ENCODE results near the gene POFUT2.

POFUT2 gene

DNA sequence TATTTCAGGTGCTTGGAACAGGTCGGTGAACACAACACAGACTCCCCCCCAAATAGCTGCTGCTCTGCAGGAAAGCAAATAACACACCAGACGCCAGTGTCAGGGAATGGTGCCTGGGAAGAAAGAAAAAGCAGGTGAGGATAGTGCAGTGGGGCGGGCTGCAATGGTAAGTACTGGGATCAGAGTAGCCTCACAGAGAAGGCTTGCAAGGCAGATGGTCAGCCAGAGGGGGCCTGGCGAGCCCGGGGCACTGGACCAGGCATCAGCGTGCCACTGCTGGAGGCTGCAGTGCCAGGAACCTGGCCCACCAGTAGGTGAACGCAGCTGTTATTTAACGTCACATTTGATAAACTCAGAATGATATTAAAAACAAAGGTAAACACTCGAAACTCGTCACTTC lies 60.0 kb downstream of the POFUT2 start:
- no peak overlapping the region for H3K4me3 ChIP-seq (ENCODE audit: control insufficient read depth, low read depth, low read length)
- TF ChIP-seq, protein P1, sequence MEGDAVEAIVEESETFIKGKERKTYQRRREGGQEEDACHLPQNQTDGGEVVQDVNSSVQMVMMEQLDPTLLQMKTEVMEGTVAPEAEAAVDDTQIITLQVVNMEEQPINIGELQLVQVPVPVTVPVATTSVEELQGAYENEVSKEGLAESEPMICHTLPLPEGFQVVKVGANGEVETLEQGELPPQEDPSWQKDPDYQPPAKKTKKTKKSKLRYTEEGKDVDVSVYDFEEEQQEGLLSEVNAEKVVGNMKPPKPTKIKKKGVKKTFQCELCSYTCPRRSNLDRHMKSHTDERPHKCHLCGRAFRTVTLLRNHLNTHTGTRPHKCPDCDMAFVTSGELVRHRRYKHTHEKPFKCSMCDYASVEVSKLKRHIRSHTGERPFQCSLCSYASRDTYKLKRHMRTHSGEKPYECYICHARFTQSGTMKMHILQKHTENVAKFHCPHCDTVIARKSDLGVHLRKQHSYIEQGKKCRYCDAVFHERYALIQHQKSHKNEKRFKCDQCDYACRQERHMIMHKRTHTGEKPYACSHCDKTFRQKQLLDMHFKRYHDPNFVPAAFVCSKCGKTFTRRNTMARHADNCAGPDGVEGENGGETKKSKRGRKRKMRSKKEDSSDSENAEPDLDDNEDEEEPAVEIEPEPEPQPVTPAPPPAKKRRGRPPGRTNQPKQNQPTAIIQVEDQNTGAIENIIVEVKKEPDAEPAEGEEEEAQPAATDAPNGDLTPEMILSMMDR (IDR thresholded peaks at IDR 0.05; ENCODE audit: control insufficient read depth, insufficient read depth, low read depth, low read length, missing control alignments): peak; percentile 7
- DNase-seq (ENCODE audit: low read depth): no peak

GRCh38 chr21:45226540-45227326 lies 61.0 kb downstream of the POFUT2 start:
- H3K4me3 ChIP-seq (ENCODE audit: control insufficient read depth, low read depth, low read length): no peak overlapping the region
- no peak for DNase-seq (ENCODE audit: low read depth)
- TF ChIP-seq, protein P1 (IDR thresholded peaks at IDR 0.05; ENCODE audit: control insufficient read depth, insufficient read depth, low read depth, low read length, missing control alignments): no peak

- TF ChIP-seq, protein P1 (IDR thresholded peaks at IDR 0.05; ENCODE audit: control insufficient read depth, insufficient read depth, low read depth, low read length, missing control alignments): no peak
- no peak for DNase-seq (ENCODE audit: low read depth)
These were observed 61.9 kb downstream of the POFUT2 start for GRCh38 chr21:45225741-45226327.

DNA sequence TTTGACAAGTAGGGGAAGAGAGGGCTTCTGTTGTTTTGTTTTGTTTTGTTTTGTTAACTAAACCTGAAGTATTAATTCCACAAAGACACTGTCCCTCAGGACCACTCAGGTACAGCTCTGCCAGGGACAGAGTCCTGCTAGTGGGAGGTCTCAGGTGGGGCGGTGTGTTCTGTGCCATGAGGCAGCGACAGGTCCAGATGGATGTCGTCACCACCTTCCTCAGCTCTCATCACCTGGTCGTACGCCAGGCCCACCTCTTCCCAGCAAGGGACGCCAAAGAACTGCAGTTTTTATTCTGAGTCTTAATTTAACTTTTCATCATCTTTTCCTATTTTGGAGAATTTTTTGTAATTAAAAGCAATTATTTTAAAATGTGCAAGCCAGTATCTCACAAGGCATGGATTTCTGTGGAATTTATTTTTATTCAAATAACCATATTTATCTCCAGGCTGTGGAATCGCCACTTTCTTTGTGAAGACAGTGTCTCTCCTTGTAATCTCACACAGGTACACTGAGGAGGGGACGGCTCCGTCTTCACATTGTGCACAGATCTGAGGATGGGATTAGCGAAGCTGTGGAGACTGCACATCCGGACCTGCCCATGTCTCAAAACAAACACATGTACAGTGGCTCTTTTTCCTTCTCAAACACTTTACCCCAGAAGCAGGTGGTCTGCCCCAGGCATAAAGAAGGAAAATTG lies 62.5 kb downstream of the POFUT2 start:
- no peak for DNase-seq (ENCODE audit: low read depth)
- TF ChIP-seq, protein P1 (IDR thresholded peaks at IDR 0.05; ENCODE audit: control insufficient read depth, insufficient read depth, low read depth, low read length, missing control alignments): no peak
- no peak overlapping the region for H3K4me3 ChIP-seq (ENCODE audit: control insufficient read depth, low read depth, low read length)

More at GRCh38 chr21:45225741-45226327, 61.9 kb downstream of the POFUT2 start:
- no peak overlapping the region for H3K4me3 ChIP-seq (ENCODE audit: control insufficient read depth, low read depth, low read length)

DNA sequence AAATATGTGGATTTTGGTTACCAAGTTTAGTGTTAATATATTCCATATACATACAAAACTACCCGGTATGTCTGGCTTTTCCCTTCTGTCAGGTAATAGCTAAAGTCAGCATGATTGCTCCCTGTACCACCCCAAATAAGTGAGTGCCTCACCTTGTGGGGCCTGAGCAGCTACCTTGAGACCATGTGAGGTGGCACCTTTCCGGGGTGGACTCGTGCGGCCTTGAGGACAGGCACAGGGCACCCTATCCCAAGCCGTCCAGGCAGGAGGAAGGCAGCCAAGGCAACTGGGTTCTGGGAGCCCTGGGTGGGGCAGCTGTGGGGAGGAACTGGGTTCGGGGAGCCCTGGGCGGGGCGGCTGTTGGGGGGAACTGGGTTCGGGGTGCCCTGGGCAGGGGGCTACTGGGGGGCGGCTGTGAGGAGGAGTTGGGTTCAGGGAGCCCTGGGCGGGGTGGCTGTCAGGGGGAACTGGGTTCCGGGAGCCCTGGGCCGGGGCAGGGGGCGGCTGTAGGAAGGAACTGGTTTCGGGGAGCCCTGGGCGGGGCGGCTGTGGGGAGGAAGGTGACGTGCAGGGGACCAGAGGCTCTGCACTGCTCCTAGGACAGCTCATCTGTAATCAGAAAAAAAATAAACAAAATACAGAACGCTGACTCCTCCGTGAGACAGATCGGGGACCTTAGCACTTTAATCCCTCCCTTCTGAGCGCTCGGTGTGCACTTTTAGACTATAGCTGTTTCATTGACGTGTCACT lies 63.3 kb downstream of the POFUT2 start:
- H3K4me3 ChIP-seq (ENCODE audit: control insufficient read depth, low read depth, low read length): no peak overlapping the region
- TF ChIP-seq, protein P1 (IDR thresholded peaks at IDR 0.05; ENCODE audit: control insufficient read depth, insufficient read depth, low read depth, low read length, missing control alignments): no peak
- DNase-seq (ENCODE audit: low read depth): no peak
